GM20431 (cell line): Measurements from ENCODE around the gene CYBB.

Experiments
- in situ Hi-C: fragments of 300-500 bp; cut with MseI, MboI; formaldehyde crosslinking; loops from one replicate; pipeline ENCODE4 v1.15.0; 2020; ENCODE audit warnings: low sequenced_read_pairs; ENCODE audit not compliant: unreplicated experiment

The CYBB gene

DNA sequence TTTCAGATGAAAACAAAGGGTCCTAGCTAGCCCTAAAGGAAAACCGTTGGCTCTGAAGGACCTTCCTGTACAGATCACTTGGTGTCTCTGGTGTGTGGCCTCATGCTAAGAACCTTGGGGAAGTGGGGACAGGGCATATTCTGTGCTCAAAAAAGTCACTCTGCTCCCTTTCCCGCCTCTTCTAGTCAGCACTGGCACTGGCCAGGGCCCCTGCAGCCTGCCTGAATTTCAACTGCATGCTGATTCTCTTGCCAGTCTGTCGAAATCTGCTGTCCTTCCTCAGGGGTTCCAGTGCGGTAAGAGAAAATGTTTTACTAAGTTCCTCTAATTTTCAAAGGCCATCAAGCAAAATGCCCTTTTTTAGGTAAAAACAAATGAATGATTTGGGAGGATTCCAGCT, 3.4 kb downstream of the CYBB start:
- in situ Hi-C loops = no loop called here

GRCh38 chrX:37785569-37785968, 5.7 kb downstream of the CYBB start:
- in situ Hi-C loops = no loop called here

- in situ Hi-C loops = no loop called here
Measured at GRCh38 chrX:37786624-37787422, 7.0 kb downstream of the CYBB start.

DNA sequence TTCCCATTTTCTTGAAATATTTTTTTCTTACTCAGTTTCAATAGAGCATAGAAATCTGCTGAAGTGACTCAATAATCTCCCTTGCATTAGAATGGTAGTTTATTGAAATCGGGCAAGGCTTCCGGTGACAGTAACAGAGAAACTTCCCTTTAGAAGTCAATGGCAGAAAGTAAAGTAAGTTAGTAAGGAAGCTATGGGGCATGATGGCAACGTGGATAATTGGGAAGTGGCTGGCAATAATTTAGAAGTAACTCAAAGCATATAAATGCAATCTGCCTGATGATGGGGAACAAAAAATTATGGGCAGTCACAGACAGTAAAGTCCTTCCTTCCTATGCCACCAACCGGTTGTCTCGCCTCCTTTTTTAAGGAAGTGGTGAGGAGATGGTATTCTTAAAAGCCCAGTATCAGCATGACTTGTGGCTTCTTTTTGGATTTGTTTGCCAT, 7.6 kb downstream of the CYBB start:
- in situ Hi-C loops = no loop called here

GRCh38 chrX:37796310-37796709, 16.5 kb downstream of the CYBB start:
- in situ Hi-C loops = no loop called here

DNA sequence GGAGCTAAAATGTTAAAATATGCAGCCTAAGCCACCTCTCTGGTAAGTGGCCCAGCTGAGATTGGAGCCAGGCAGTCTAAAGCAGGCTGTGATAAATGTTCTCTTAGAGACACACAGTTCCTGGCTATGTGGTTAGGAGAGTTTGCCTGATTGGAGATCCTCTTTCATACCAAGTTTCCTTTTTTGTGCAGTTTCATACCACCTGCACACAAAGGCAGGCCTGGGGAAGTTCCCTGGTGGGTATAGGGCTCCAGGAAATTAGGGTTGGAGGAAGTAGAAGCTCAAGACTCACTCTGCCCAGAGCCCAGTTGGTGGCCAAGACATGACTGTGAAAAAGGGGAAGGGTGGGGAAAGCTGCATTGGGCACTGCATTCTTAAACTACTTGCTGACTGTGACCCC, 16.9 kb downstream of the CYBB start:
- in situ Hi-C loops = no loop called here

DNA sequence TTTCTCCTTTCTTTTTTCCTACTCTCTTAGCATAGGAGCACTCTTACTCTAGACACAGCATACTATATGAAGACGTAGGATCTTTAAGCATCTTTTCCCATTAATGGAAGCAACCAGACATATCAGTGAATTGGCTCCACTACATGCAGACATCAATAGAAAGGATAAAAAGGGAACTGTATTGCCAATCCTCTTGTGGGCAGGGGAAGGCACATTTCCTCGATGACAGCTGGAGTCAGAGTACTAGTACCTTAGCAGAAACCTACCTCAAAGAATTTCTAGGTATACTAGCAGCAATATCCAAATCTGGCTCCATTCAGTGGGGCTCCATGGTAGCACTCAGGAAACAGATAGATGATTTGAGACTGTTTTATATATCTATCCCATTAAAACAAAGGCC, 20.1 kb downstream of the CYBB start:
- in situ Hi-C loops = no loop called here

- in situ Hi-C loops = no loop called here
Measured at GRCh38 chrX:37800717-37801116, 20.9 kb downstream of the CYBB start.

DNA sequence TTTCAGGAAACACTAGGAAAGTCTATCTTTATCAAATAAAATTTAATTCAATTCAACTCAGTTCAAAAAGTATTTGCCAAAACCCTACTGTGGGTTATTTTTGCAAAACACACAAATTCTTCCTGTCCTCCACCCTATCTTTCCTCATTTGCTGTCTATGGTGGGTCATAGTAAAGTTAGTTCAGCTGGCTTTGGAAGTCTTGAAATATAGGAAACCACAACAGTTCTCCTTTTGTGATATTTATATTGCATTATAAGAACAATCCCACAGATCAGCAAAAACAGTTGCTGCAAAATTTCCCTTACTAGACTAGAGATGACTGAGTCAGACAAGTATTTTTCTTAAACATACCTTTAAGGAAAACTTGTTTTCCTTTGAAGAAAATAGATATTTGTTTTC, 22.2 kb downstream of the CYBB start:
- in situ Hi-C loops = no loop called here

- in situ Hi-C loops = no loop called here
Measured at GRCh38 chrX:37803057-37803456, 23.2 kb downstream of the CYBB start.

- in situ Hi-C loops = no loop called here
Measured at GRCh38 chrX:37809970-37810369, 30.1 kb downstream of the CYBB start.

DNA sequence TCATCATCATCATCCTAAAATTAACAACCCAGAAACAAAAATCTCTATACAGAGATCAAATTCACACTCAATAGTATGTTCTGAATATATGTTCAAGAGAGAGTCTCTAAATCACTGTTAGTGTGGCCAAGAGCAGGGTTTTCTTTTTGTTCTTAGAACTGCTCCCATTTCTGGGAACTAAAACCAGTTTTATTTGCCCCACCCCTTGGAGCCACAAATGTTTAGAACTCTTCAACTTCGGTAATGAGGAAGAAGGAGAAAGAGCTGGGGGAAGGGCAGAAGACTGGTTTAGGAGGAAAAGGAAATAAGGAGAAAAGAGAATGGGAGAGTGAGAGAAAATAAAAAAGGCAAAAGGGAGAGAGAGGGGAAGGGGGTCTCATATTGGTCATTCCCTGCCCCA, 32.3 kb downstream of the CYBB start:
- in situ Hi-C loops = no loop called here

- in situ Hi-C loops = no loop called here
Measured at GRCh38 chrX:37813570-37813969, 33.7 kb downstream of the CYBB start.

GRCh38 chrX:37815366-37815765, 35.5 kb downstream of the CYBB start:
- in situ Hi-C loops = no loop called here

DNA sequence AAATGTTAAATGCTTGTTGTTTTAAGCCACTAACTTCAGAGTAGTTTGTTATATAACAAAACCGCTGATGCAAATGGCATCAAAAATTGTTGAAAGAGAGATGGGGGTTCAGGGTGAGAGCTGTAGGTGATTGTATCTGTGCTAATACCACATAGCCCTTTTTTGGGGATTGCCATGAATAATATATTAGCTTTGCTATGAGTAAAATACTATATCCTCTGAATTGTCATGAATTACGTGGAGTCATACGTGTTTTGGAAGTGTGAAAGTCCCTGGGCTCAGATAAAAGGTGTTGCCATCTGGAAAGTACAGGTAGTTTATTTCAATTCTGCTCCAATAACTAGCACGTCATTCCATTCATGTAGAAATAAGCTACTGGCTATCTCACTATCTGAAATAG, 36.9 kb downstream of the CYBB start:
- in situ Hi-C loops = no loop called here

DNA sequence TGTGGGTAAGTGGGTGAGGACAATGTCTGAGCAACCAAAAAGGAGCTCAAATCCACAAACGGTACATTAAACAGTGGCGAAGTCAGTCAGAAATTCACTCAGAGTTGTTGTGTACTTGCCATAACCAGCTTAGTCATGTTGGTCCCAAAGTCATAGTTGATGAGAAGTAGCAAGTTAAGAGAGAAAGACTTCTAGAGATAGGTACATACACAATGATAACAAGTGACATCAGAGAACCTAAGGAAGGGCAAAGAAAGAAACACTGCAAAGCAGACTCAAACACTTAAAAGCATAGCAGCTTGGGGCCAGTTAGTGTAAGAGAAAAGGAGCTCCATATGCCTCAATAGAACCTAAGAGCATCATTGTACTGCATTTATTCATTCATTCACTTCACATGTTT, 37.3 kb downstream of the CYBB start:
- in situ Hi-C loops = no loop called here

DNA sequence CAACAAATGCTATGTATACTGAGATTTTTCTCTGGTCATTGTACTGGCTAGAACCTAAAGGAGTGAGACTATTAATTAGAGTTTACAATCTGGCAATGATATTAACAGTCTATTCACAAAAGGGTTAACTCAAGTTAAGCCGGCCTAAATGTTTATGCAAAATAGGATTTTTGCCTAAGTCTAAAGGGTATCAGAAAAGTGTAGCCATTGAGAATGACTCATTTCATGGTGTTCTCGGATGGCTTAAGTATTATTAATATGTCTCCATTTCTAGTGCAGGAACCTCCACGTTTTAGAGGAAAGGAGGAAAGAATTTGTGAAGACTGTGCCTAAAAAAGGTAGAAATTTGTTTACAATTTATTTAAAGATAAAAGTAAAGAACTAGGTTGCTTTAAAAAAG, 37.7 kb downstream of the CYBB start:
- in situ Hi-C loops = no loop called here

- in situ Hi-C loops = no loop called here
Measured at GRCh38 chrX:37818031-37818430, 38.2 kb downstream of the CYBB start.

GRCh38 chrX:37820646-37821045, 40.8 kb downstream of the CYBB start:
- in situ Hi-C loops = loop anchor here (10.0 kb wide), 1 partner anchor 76 kb away; no protein-coding TSS in a partner anchor

DNA sequence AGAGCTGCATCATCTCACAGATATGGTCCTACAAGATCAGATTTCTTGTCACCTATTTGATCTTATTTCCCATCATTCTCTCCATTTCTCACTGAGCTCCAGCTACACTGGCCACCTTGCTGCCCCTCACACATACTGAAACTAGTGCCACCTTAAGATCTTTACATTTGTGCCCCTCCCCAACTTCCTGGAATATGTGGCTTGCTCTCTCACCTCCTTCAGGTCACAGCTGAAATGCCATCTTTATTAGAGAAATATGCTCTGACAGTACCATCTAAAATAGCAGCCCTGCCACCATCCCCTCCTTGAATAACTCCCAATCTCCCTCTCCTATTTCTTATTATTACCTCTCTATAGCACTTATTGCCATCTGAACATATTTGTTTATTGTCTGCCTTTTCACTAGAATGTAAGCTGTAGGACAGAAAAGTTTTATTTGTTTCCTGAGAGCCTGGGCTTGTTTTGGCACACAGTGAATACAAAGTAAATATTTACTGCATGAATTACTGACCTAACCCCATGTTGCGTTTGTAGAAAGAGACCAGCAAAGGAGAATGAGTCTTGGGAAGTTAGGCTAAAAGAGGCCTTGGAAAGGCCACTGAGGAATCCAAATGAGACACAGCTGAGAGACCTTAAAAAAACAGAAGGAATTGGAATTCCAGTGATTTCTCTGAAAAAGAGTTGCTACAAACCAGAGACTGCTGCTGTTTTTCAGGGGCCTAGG, 44.8 kb downstream of the CYBB start:
- in situ Hi-C loops = loop anchor here (10.0 kb wide), 1 partner anchor 80 kb away; no protein-coding TSS in a partner anchor

DNA sequence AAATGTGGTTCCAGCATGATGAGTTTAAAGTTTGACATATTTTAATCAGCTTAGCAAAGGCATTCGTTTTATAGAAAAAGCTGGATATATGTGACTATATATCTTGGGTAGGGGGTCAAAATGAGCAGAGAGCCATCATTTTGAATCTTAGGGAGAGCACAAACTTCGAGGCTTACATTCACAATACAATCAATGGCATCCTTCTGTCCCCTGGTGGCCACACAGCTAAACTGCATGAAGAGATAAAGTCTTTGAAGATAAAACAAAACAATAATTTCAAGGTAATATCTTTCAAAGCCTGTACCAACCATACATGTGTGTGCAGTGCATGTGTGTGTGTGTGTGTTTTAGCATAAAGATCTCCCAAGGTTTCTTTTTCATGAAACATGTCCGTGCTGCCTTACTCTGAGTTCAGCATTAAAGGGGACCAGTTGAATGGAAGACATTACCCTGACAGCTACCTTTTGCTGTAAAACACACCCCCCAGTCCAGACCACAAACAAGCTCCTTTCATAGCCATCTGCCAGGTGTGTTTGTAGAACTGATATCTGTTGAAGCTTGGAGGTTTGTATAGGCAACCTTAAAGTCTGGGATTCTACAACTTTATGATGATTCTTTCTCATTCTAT, 45.5 kb downstream of the CYBB start:
- in situ Hi-C loops = loop anchor here (10.0 kb wide), 1 partner anchor 81 kb away; no protein-coding TSS in a partner anchor
